Colonic mucosa (tissue), 4 donors: ENCODE results near the gene SMC1B. TPM values are rescaled to one million over a fixed set of nuclear protein-coding genes. Genes with fewer than 3 reads are reported as not detected.

Source experiments
- DNase-seq: peaks from one replicate; pipeline ENCODE4 v3.0.0-alpha.2; 2020
- H3K27ac ChIP-seq: fragments of 200-600 bp; one replicate; pipeline ENCODE4 v1.8.0; 2021
- H3K27me3 ChIP-seq: fragments of 200-600 bp; one replicate; pipeline ENCODE4 v1.8.0; 2021
- H3K36me3 ChIP-seq: fragments of 200-600 bp; one replicate; pipeline ENCODE4 v1.8.0; 2021
- H3K4me1 ChIP-seq: fragments of 200-600 bp; one replicate; pipeline ENCODE4 v1.8.0; 2021; ENCODE audit warnings: mild to moderate bottlenecking
- H3K4me3 ChIP-seq: fragments of 200-600 bp; one replicate; pipeline ENCODE4 v1.8.0; 2021
- H3K9ac ChIP-seq, 2 donors: one replicate each; pipeline ENCODE4 v1.7.0; 2013; ENCODE audit warnings: control low read depth in 2 of 2, low read depth in 2 of 2, low read length in 2 of 2
- H3K9me3 ChIP-seq: fragments of 200-600 bp; one replicate; pipeline ENCODE4 v1.8.0; 2021
- intact Hi-C: fragments of 100-400 bp; cut with DNase I; formaldehyde crosslinking; loops from one replicate; pipeline ENCODE4 v1.14.1; 2022
- total RNA-seq, 2 donors: library from RNA; stranded (reverse); fragmentation: NEBNext Ultra II Directional in 1 of 2; extraction: Animal tissue kit (Norgen Biotek cat#: 25700) in 1 of 2; gene quantifications; one replicate each; pipeline ENCODE4 v1.2.1, GENCODE V29; 2021
- TF ChIP-seq, protein P1 (sequence below): fragments of 200-600 bp; IDR thresholded peaks from one replicate; pipeline ENCODE4 v1.8.0; 2022; ENCODE audit warnings: antibody characterized with exemption, mild to moderate bottlenecking
- donor health status: healthy.
- donor health status: DM: no; HTN: no; CAD: no.
- donor health status: DM: no; HTN: no; CAD: no.

SMC1B gene
- total RNA-seq, 2 donors from 2014 or later, result 0.15 TPM; not detected in 1

DNA sequence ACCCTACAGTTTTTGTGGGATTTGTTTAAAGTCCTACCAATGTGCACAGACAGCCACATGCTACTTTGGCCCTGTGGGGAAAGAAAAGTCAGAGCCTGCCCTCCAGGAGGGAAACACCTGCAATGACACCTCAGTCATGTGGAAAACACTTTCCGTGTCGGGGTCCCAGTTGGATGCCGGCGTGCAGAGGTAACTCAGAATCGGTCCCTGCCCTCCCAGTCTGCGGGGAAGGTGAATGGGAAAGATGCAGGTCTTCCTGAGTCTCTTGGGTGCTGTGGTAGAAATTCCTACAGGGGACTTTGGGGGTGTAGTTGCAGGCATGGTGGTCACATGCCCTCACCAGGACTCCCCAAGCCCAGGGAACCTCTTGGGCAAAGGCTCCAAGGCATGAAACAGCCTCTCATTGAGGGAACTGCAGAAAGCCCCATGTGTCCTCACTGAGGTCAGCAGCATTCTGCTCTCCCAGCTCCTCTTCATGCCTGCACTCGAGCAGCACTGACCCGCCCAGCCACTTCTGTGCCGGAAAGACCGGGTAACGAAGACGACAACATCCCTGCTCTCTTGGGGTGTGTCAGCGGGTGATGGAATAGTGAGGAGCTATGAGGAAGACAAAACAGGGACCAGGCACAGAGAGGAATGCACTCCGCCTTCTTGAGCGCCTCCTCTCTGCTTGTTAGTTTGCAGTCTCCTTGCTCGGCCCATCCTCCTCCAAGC, 4.8 kb upstream of the SMC1B start:
- no peak for DNase-seq
- no peaks in the 10 kb centered on the region for H3K36me3 ChIP-seq
- no peaks in the 10 kb centered on the region for H3K9me3 ChIP-seq
- no peak overlapping the region for H3K9ac ChIP-seq
- no peak overlapping the region for H3K27ac ChIP-seq
- intact Hi-C loops, result loop anchor here (10.0 kb wide), 1 partner anchor 93 kb away; no protein-coding TSS in a partner anchor
- TF ChIP-seq, protein P1, sequence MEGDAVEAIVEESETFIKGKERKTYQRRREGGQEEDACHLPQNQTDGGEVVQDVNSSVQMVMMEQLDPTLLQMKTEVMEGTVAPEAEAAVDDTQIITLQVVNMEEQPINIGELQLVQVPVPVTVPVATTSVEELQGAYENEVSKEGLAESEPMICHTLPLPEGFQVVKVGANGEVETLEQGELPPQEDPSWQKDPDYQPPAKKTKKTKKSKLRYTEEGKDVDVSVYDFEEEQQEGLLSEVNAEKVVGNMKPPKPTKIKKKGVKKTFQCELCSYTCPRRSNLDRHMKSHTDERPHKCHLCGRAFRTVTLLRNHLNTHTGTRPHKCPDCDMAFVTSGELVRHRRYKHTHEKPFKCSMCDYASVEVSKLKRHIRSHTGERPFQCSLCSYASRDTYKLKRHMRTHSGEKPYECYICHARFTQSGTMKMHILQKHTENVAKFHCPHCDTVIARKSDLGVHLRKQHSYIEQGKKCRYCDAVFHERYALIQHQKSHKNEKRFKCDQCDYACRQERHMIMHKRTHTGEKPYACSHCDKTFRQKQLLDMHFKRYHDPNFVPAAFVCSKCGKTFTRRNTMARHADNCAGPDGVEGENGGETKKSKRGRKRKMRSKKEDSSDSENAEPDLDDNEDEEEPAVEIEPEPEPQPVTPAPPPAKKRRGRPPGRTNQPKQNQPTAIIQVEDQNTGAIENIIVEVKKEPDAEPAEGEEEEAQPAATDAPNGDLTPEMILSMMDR, result no peak
- peaks cover 3% of the 10 kb centered on the region for H3K4me1 ChIP-seq
- no peaks in the 10 kb centered on the region for H3K27me3 ChIP-seq
- H3K4me3 ChIP-seq, result no peak overlapping the region

DNA sequence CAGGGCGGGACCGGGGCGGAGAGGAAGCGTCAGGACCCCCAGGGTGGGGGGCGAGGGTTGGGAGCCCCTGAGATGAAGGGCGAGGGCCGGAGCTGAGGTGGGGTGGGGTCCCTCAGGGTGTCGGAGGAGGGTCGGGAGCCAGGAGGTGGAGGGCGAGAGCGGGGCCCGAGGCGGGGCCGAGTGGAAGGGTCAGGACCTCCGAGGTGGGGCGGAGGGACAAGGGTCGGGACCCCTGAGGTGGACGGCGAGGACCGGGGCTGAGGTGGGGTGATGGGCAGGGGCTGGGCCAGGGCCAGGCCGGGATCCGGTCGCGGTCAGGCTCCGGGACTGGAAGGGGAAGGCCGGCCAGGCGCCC, 409 bp downstream of the SMC1B start:
- TF ChIP-seq, protein P1, result no peak
- no peaks in the 10 kb centered on the region for H3K9me3 ChIP-seq
- no peaks in the 10 kb centered on the region for H3K27me3 ChIP-seq
- peak overlapping the region; percentile 40 for H3K4me3 ChIP-seq
- intact Hi-C loops, result loop anchor here (10.0 kb wide), 1 partner anchor 88 kb away; no protein-coding TSS in a partner anchor
- no peak for DNase-seq
- H3K4me1 ChIP-seq, result peaks cover 5% of the 10 kb centered on the region
- H3K36me3 ChIP-seq, result no peaks in the 10 kb centered on the region
- no peak overlapping the region for H3K9ac ChIP-seq
- no peak overlapping the region for H3K27ac ChIP-seq

DNA sequence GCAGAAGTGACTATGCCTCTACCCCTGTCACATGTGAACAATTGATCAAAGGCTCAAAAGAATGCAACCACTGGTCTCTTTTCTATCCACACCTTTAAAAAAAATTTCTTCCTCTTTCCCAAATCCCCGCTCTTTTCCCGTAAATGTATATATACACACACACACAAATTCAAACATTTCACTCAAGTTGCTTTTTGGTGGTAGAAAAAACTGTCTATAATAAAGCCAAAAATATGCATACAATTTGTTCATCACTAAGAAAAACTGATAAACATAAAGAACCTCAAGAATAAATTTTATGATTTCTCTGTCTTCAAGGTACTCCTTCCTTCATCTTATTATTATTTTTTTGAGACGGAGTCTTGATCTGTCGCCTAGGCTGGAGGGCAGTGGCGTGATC, 5.6 kb downstream of the SMC1B start:
- Histone ChIP-seq H3K9ac (no peak overlapping the region), H3K27me3 (no peaks in the 10 kb centered on the region), H3K27ac (no peak overlapping the region), H3K36me3 (no peaks in the 10 kb centered on the region), H3K4me1 (no peaks in the 10 kb centered on the region), H3K4me3 (no peak overlapping the region), H3K9me3 (no peaks in the 10 kb centered on the region)
- intact Hi-C loops, result no loop called here
- DNase-seq, result no peak
- TF ChIP-seq, protein P1, result no peak

DNA sequence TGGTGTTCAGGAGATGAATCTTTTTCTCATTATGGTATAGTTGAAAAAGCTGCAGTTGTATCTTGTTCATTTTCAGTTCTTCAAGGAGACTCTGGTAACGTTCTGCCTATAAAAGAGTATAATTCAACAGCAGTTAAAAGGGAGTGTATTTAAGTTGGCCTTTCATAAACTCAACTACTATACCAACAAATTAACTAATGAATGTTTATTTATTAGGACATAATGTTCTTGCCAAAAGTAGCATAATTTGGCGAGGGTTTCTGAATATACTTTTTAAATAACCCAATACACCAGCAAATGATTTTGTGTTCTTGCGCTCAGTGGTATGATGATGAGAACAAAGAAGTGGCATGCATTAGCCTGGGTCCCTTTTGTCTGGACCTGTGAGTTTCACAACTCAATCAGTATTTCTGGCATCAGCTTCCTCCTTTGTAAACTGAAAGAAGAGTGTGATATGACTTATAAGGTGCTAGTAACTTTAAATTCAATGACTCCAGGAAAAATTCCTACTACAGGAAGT, 10.9 kb downstream of the SMC1B start:
- intact Hi-C loops, result no loop called here
- Histone ChIP-seq H3K27ac (no peak overlapping the region), H3K9ac (no peak overlapping the region), H3K4me3 (no peak overlapping the region), H3K4me1 (no peaks in the 10 kb centered on the region), H3K36me3 (no peaks in the 10 kb centered on the region), H3K27me3 (no peaks in the 10 kb centered on the region), H3K9me3 (no peaks in the 10 kb centered on the region)
- TF ChIP-seq, protein P1, result no peak
- DNase-seq, result no peak

DNA sequence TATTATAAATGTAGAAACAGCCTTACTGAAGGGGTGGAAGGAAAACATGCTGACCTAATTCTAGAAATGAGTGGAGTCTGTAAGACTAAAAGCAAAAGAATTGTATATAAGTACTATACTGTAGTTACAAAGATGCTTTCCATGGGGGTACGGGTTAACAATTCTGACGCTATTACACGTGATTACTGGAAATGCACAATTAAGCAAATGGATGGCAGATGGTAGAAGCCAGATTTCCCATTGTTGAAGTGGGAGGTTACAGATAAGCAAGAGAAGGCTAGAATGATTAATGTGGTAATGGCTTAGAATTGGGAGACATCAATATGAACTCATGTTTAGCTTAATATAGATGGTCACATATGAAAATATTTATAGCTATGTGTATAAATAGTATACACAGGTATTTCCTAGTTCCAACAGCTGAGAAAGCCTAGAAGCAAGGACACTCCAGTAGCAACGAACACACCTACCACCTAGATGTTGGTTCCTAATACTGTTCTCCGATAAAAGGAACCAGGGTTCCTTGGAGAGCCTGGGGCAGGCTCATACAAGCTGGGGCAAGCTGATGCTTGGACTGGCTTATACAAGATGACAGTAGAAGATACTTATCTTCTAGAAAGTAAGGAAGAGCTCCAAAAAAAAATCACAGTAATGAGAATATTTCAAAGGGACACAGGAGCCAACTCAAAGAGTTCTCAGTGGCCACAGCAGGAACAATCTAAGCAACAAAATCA, 13.5 kb downstream of the SMC1B start:
- Histone ChIP-seq H3K4me3 (no peak overlapping the region), H3K27ac (no peak overlapping the region), H3K27me3 (no peaks in the 10 kb centered on the region), H3K36me3 (no peaks in the 10 kb centered on the region), H3K9ac (no peak overlapping the region), H3K4me1 (no peaks in the 10 kb centered on the region), H3K9me3 (no peaks in the 10 kb centered on the region)
- no peak for DNase-seq
- intact Hi-C loops, result no loop called here
- TF ChIP-seq, protein P1, result no peak
